GM19023 (cell line): ENCODE data around the gene SLC9A7.
"Not testable (repeated sequence)": the region's sequence is repeated elsewhere in the genome, so short reads cannot be mapped to it uniquely, and the experiment has no call there.

Experiments
- ATAC-seq: cut with Tn5 transposase; IDR thresholded peaks from one replicate; pipeline ENCODE4 v1.9.1; 2021; ENCODE audit warnings: mild to moderate bottlenecking, moderate library complexity; ENCODE audit not compliant: unreplicated experiment

The SLC9A7 gene

GRCh38 chrX:46754586-46755061, 4.3 kb downstream of the SLC9A7 start:
- no peak for ATAC-seq

- ATAC-seq, result no peak
Measured at GRCh38 chrX:46754036-46754435, 4.9 kb downstream of the SLC9A7 start.

DNA sequence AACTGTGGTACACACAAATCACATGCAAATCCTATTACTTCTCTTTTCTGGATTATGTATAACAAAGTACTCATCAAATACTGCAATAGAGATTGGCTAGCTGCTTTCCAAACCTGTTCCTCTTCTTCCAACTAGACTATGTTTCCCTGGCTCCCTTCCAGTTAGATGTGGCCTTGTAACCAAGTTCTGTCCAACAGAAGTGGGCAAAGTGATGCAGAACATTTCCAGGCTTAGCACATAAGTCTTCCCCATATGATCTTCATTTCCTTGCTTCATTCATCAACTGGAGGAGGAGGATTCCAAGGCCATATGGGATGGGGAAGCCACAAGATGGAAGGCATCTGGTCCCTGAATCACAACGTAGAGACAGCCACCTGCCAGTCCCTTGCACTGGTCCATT, 8.0 kb downstream of the SLC9A7 start:
- no peak for ATAC-seq

GRCh38 chrX:46744009-46744408, 14.9 kb downstream of the SLC9A7 start:
- ATAC-seq, result no peak

DNA sequence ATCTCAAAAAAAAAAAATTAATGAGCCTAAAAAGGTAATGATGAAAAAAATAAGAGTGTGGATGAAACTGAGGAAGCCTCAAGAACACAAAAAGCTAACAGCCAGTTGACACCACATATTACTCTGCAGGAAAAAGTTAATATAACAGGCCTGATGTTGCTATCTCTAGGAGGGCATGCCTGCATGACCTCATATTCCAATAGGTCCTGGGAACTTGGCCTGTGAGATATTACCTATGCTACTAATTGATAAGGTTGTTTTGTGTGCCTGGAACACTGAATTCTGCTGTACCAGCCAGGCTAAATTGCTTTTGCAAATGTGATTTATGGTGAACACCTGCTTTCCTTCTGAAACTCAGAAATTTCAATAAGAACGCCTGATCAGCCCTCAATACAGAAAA, 15.9 kb downstream of the SLC9A7 start:
- ATAC-seq, result no peak

- no peak for ATAC-seq
Measured at GRCh38 chrX:46739736-46740135, 19.2 kb downstream of the SLC9A7 start.

- no peak for ATAC-seq
Measured at GRCh38 chrX:46737462-46737861, 21.5 kb downstream of the SLC9A7 start.

DNA sequence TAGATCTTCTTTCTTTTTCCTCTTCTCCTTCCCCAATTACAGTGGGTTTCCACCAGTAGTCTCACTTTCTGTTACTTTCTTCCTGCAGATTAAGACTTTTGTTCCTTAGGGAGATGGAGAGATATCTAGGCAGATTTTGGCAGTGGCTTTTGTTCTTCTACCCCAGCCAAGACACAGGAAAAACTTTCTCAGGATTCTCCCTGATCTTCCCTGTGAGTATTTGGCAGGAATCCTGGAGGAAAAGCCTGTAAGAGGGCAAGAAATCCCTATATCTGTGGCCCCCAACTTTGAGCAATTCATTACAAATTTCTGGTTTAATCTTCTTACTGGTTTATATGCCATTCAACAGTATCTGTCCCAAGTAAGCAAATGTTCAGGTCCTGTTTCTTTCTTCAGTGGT, 21.9 kb downstream of the SLC9A7 start:
- no peak for ATAC-seq

DNA sequence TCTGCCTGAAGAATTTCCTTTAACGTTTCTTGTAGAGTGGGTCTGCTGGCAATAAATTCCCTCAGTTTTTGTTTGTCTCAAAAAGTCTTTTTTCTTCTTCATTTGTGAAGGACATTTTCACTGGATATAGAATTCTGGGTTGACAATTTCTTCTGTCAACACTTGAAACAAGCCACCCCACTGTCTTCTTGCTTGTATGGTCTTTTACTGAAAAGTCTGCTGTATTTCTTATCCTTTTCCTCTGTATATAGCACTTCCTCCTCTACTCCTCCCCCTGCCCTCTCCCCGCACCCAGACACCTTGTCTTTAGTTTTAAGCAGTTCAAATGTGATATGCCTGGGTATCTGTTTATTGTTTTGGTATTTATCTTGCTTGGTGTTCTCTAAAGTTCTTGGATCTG, 23.3 kb downstream of the SLC9A7 start:
- no peak for ATAC-seq

GRCh38 chrX:46733226-46733625, 25.7 kb downstream of the SLC9A7 start:
- no peak for ATAC-seq

GRCh38 chrX:46730765-46731164, 28.2 kb downstream of the SLC9A7 start:
- ATAC-seq, result no peak

DNA sequence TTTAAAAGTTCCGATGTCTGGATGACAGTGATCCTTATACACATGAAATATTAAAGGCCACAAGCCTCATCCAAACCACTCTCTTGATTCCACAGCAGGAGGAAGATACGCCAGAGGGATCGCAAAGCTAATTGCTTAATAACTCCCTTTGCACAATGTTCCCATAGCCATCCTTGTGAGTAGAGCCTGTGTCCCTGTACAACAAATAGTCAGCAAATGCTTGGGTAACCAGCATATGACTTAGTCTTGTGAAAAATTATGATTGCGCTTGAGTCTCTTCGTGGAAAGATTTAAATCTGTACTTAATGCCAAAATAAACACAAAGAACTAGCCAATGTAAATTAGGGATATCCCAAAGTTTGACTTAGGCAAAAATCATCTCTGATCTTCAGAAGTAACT, 31.5 kb downstream of the SLC9A7 start:
- no peak for ATAC-seq

DNA sequence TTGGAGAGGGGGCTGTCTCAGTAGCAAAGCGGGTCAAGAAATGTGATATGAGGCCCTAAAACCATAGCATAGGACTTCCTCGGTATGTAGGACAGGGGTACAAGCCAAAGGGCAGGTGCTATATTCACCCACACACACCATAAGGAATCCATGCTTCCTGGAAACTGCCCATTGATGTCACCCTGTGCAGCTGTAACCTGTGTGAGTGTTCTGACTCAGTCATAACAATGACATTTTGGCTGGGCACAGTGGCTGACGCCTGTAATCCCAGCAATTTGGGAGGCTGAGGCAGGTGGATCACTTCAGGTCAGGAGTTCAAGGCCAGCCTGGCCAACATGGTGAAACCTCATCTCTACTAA, 35.4 kb downstream of the SLC9A7 start:
- not testable (repeated sequence) for ATAC-seq

- ATAC-seq, result no peak
Measured at GRCh38 chrX:46722742-46723568, 36.0 kb downstream of the SLC9A7 start.

DNA sequence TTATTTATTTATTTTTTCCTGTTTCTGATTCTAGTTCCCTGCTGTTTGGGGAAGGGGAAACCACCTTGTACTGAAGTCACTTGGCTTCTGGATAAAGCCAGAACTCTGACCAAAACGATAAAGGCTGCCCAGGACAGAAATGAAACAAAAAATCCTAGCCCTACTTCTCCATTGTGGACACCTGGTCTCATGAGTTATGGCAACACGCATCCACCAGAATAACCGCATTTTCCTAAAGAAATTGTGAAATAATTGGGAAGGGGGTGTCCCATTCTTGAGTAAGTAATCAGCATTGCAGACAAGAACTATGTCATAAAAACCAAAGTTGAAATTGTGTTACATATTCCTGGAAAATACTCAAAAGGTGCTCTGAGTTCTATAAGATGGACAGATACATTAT, 42.1 kb downstream of the SLC9A7 start:
- ATAC-seq, result no peak

GRCh38 chrX:46715997-46716396, 42.9 kb downstream of the SLC9A7 start:
- ATAC-seq, result no peak

DNA sequence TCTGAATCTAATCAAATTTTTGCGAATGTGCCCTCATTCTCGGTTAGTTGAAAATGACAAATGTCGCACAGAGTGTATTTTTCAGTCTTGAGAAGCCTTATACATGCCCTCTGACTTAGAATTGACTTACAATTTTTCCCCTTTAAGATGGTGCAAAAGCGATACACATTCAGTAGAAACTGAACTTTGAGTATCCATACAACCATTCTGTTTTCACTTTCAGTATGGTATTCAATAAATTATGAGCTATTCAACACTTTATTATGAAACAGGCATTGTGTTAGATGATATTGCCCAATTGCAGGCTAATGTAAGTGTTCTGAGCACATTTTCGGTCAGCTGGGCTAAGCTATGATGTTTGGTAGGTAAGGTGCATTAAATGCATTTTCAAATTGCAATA, 43.4 kb downstream of the SLC9A7 start:
- no peak for ATAC-seq

DNA sequence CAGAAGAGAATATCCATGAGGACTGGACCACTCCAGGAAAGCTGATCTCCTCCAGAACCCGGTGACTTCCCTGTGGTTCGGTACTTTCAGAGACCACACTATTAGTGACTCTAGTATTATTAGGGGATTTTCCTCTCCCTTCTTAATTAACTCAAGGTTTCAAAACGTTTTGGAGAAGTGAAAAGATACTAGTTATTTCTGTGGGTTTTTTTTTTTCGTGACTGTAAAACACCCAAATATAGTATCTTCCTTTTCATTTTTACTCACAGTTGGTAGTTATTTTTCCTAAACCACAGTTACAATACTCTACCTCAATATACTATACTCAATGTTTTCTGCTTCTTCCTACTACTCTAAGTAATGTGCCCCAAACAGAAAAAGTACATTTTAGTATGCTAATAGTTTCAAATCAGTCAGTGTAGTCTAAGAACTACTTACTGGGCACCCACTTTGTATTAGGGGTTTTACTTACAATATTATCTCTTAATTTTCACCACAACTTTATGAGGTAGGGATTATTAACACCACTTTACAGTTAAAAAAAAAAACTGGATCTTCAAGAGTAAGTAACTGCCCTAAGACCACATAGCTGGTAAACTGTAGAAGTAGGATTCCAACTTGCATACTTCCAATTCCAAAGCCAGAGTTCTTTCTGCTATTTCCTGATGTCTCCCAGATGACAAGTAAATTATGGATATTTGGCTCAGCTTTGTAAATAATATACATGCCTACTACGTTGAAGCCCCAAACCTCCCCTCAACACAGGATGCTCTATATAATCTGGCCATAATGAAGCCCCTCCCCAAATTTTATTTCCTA, 45.0 kb downstream of the SLC9A7 start:
- ATAC-seq, result peak; percentile 55

DNA sequence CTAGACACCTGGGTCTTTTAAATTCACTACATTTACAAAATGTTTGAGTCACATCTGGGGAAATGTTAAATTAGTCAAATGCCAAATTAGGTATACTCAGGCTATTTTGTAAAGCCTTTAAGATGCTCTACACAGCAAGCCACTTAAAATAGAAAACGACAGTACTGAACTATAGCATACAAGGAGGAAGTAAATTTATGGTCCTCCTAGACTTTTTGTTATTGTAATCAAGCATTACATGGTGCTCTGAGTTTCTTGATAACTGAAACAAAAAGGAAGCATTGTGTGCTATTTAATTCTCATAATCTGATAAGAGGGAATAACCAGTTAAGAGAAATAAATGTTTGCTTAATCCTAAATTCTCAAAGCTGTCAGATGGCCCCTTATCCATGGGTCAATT, 46.2 kb downstream of the SLC9A7 start:
- no peak for ATAC-seq

DNA sequence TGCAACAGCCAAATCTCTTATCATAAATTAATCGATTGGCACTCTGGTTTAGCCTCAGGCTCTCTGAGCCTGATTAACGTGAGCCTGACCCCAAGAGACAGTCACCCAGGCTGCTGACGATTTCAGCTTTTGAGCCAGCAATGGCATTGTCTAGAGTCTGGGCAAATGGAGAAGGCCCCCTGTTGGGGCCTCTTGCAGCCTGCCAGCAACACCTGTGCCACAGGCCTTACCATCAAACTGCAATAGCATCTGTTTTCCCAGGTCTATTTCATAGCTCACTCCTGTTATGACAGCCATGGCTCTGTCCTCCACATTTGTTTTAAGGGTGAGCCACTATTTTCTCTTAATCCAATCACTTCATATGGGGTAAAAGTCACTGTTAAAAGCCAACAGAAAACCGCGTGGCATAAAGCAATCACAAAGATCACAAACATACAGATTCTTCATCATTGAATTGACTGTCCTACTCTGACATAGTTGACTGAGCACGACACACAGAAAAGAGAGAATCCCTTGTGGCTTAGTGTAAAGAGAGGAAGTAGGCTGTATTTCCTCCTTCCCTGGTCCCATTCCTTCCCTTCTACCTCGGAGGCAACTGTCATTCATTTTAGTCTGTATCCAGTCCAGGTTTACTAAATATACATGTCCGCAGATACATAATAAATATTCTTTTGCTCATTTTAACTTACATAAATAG, 47.8 kb downstream of the SLC9A7 start:
- ATAC-seq, result no peak

GRCh38 chrX:46710425-46710824, 48.5 kb downstream of the SLC9A7 start:
- ATAC-seq, result no peak
